ENCODE results near the gene EPHB1. TPM values are rescaled to one million over a fixed set of nuclear protein-coding genes. Genes with fewer than 3 reads are reported as not detected.

EPHB1 gene
- total and polyA plus RNA-seq, 4 donors, result 0.23 to 1.7 (median 0.52) TPM

DNA sequence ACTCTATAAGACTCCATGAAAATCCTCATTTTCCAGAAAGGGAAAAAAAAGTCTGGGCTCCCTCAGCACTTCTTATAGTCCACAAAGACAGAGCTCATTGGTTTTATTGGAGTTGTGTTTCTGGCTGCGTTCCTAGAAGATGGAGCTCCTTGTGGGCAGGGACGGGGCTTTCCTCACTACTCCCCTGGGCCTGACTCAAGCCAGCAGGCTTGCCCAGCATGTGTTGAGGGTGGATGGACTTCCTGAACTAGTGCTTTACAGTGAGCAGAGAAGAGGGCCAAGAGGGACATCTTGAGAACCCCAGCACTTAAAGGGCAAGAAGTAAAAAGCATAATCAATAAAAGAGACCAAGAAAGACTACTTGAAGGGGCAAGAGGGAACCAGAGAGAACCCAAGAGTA, 43.2 kb upstream of the EPHB1 start:
- Histone ChIP-seq H3K27me3 (ENCODE audit: control insufficient read depth in 4 of 4, insufficient read depth in 4 of 4, low read length in 3 of 4) (no peaks in the 10 kb centered on the region), H3K27ac (ENCODE audit: low read depth in 1 of 2, low read length in 2 of 2) (no peak overlapping the region), H3K9ac (ENCODE audit: low read depth in 1 of 2, low read length in 2 of 2) (no peak overlapping the region), H3K4me3 (ENCODE audit: low read depth in 1 of 3, low read length in 3 of 3) (no peak overlapping the region), H3K4me1 (ENCODE audit: control insufficient read depth in 4 of 4, insufficient read depth in 4 of 4, low read length in 3 of 4) (no peaks in the 10 kb centered on the region), H3K36me3 (ENCODE audit: control insufficient read depth in 4 of 4, insufficient read depth in 3 of 4, low read depth in 1 of 4, low read length in 3 of 4) (no peaks in the 10 kb centered on the region), H3K9me3 (ENCODE audit: control insufficient read depth in 4 of 4, low read length in 3 of 4) (no peaks in the 10 kb centered on the region)
- DNase-seq (ENCODE audit: low spot score), result no peak
- WGBS, result 85% methylated on average over 2 of the region's 2 CpGs
- no peak for TF ChIP-seq HNF4G (IDR thresholded peaks at IDR 0.05)
- no peak for TF ChIP-seq JUND (IDR thresholded peaks at IDR 0.05)
- TF ChIP-seq, protein P1, sequence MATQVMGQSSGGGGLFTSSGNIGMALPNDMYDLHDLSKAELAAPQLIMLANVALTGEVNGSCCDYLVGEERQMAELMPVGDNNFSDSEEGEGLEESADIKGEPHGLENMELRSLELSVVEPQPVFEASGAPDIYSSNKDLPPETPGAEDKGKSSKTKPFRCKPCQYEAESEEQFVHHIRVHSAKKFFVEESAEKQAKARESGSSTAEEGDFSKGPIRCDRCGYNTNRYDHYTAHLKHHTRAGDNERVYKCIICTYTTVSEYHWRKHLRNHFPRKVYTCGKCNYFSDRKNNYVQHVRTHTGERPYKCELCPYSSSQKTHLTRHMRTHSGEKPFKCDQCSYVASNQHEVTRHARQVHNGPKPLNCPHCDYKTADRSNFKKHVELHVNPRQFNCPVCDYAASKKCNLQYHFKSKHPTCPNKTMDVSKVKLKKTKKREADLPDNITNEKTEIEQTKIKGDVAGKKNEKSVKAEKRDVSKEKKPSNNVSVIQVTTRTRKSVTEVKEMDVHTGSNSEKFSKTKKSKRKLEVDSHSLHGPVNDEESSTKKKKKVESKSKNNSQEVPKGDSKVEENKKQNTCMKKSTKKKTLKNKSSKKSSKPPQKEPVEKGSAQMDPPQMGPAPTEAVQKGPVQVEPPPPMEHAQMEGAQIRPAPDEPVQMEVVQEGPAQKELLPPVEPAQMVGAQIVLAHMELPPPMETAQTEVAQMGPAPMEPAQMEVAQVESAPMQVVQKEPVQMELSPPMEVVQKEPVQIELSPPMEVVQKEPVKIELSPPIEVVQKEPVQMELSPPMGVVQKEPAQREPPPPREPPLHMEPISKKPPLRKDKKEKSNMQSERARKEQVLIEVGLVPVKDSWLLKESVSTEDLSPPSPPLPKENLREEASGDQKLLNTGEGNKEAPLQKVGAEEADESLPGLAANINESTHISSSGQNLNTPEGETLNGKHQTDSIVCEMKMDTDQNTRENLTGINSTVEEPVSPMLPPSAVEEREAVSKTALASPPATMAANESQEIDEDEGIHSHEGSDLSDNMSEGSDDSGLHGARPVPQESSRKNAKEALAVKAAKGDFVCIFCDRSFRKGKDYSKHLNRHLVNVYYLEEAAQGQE (IDR thresholded peaks at IDR 0.05), result no peak
- TF ChIP-seq, protein P2, sequence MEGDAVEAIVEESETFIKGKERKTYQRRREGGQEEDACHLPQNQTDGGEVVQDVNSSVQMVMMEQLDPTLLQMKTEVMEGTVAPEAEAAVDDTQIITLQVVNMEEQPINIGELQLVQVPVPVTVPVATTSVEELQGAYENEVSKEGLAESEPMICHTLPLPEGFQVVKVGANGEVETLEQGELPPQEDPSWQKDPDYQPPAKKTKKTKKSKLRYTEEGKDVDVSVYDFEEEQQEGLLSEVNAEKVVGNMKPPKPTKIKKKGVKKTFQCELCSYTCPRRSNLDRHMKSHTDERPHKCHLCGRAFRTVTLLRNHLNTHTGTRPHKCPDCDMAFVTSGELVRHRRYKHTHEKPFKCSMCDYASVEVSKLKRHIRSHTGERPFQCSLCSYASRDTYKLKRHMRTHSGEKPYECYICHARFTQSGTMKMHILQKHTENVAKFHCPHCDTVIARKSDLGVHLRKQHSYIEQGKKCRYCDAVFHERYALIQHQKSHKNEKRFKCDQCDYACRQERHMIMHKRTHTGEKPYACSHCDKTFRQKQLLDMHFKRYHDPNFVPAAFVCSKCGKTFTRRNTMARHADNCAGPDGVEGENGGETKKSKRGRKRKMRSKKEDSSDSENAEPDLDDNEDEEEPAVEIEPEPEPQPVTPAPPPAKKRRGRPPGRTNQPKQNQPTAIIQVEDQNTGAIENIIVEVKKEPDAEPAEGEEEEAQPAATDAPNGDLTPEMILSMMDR (IDR thresholded peaks at IDR 0.05; ENCODE audit: low read depth, low read length, missing input control), result no peak
- no peak for TF ChIP-seq FOXA2 (IDR thresholded peaks at IDR 0.05)
- TF ChIP-seq, protein P3, sequence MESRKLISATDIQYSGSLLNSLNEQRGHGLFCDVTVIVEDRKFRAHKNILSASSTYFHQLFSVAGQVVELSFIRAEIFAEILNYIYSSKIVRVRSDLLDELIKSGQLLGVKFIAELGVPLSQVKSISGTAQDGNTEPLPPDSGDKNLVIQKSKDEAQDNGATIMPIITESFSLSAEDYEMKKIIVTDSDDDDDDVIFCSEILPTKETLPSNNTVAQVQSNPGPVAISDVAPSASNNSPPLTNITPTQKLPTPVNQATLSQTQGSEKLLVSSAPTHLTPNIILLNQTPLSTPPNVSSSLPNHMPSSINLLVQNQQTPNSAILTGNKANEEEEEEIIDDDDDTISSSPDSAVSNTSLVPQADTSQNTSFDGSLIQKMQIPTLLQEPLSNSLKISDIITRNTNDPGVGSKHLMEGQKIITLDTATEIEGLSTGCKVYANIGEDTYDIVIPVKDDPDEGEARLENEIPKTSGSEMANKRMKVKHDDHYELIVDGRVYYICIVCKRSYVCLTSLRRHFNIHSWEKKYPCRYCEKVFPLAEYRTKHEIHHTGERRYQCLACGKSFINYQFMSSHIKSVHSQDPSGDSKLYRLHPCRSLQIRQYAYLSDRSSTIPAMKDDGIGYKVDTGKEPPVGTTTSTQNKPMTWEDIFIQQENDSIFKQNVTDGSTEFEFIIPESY (IDR thresholded peaks at IDR 0.05), result no peak

DNA sequence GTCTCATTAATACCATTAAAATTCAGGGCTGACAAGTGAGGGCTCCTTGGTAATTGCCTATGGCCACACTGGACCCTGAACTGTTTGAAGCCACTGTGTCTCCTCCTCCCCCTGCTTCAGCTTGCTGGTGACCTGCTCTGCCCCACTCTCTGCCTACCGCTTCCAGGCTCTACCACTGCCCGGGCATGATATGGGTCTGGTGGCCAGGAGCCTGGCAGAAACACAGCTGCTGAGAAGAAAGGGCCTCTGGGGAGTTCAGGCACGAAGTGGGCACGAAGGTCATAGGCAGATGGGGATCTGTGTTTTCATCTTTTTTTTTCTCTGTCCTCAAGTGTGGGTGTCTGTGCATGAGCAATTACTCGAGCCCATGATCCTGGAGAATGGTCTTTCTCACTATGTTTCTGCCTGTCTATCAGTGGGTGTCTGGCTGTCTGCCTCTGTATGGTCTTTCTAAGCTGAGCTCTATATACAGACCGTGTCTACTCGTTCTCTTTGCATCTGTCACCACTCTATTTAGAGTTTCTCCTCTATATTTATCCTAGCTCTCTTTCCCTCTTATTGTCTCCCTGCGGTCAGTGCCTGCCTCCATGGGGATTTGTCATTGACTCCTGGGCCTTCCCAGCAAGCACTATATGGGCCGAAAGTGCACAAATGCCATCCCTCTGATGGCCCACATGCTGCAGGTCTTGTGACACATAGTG, 42.1 kb upstream of the EPHB1 start:
- H3K27me3 ChIP-seq (ENCODE audit: control insufficient read depth in 4 of 4, insufficient read depth in 4 of 4, low read length in 3 of 4), result no peaks in the 10 kb centered on the region
- H3K27ac ChIP-seq (ENCODE audit: low read depth in 1 of 2, low read length in 2 of 2), result no peak overlapping the region
- no peak overlapping the region for H3K4me3 ChIP-seq (ENCODE audit: low read depth in 1 of 3, low read length in 3 of 3)
- TF ChIP-seq GABPA (IDR thresholded peaks at IDR 0.05 in 1 of 2, conservative IDR thresholded peaks at IDR 0.05 in 1 of 2) (no peak), RAD21 (IDR thresholded peaks at IDR 0.05) (no peak)
- TF ChIP-seq, protein P4, sequence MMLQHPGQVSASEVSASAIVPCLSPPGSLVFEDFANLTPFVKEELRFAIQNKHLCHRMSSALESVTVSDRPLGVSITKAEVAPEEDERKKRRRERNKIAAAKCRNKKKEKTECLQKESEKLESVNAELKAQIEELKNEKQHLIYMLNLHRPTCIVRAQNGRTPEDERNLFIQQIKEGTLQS (IDR thresholded peaks at IDR 0.05), result no peak
- no peaks in the 10 kb centered on the region for H3K9me3 ChIP-seq (ENCODE audit: control insufficient read depth in 4 of 4, low read length in 3 of 4)
- no peak overlapping the region for H3K9ac ChIP-seq (ENCODE audit: low read depth in 1 of 2, low read length in 2 of 2)
- no peaks in the 10 kb centered on the region for H3K36me3 ChIP-seq (ENCODE audit: control insufficient read depth in 4 of 4, insufficient read depth in 3 of 4, low read depth in 1 of 4, low read length in 3 of 4)
- no peak for DNase-seq (ENCODE audit: low spot score)
- WGBS, result 75% methylated on average over 9 of the region's 9 CpGs
- no peaks in the 10 kb centered on the region for H3K4me1 ChIP-seq (ENCODE audit: control insufficient read depth in 4 of 4, insufficient read depth in 4 of 4, low read length in 3 of 4)
